ENCODE results near the gene DAP3. TPM values are rescaled to one million over a fixed set of nuclear protein-coding genes. Genes with fewer than 3 reads are reported as not detected.
"Not testable (repeated sequence)": the region's sequence is repeated elsewhere in the genome, so short reads cannot be mapped to it uniquely, and the experiment has no call there.

Gene DAP3
- total and polyA plus RNA-seq, 2 donors (not counting 1 experiment from before 2014, with no cell fraction given) = 84.7 to 107 TPM

- Histone ChIP-seq H2AFZ (ENCODE audit: insufficient read depth, low read depth, low read length, poor library complexity, severe bottlenecking) (no peak overlapping the region), H3K79me2 (ENCODE audit: control insufficient read depth, insufficient read depth, low read length) (peaks cover 20% of the 10 kb centered on the region), H3K27me3 (replicated peaks in 1 of 4; ENCODE audit: control extremely low read depth in 1 of 4, control insufficient read depth in 3 of 4, insufficient read depth in 4 of 4, low read length in 3 of 4) (no peaks in the 10 kb centered on the region), H3K9ac (ENCODE audit: low read length) (no peak overlapping the region), H3K4me1 (ENCODE audit: control insufficient read depth in 2 of 2, insufficient read depth in 2 of 2, low read length in 2 of 2) (peaks cover 9 to 12% of the 10 kb centered on the region in 2 donors), H3K36me3 (replicated peaks in 1 of 2; ENCODE audit: control extremely low read depth in 1 of 2, control insufficient read depth in 1 of 2, extremely low read depth in 1 of 2, insufficient read depth in 2 of 2, low read length in 1 of 2) (peaks cover 0 to 4% of the 10 kb centered on the region in 2 experiments), H3K27ac (ENCODE audit: low read length in 2 of 2) (no peak overlapping the region), H3K4me3 (ENCODE audit: control extremely low read depth in 1 of 5, extremely low read depth in 1 of 5, insufficient read depth in 1 of 5, low read depth in 2 of 5, low read length in 4 of 5) (no peak overlapping the region), H4K20me1 (ENCODE audit: control insufficient read depth, insufficient read depth, low read length, poor library complexity, severe bottlenecking) (no peaks in the 10 kb centered on the region), H3K9me3 (ENCODE audit: control extremely low read depth in 1 of 3, control insufficient read depth in 2 of 3, insufficient read depth in 1 of 3, low read length in 2 of 3) (no peaks in the 10 kb centered on the region), H3K4me2 (replicated peaks; ENCODE audit: low read depth, low read length, poor library complexity, severe bottlenecking) (no peak overlapping the region)
- Mint-ChIP-seq H3K9me3 (ENCODE audit: insufficient read depth) (no peaks in the 10 kb centered on the region), H3K4me1 (peaks cover 16% of the 10 kb centered on the region), H3K4me3 (no peak overlapping the region), H3K27me3 (no peaks in the 10 kb centered on the region), H3K27ac (peak overlapping the region; percentile 59)
- WGBS (ENCODE audit: insufficient coverage) = 100% methylated on average over 3 of the region's 5 CpGs
- DNase-seq (no peak), ATAC-seq (ENCODE audit: low read depth) (no peak)
- ChIA-PET POLR2A (no interaction called here), CTCF (interaction anchor here (1.7 kb wide), 1 partner anchor 13 kb away, joined by 5 read pairs; no protein-coding TSS in a partner anchor)
- intact Hi-C loops (cut with micrococcal nuclease) = no loop called here
- TF ChIP-seq CTCF (IDR thresholded peaks at IDR 0.05) (no peak), EZH2 (IDR thresholded peaks at IDR 0.05; ENCODE audit: borderline replicate concordance, insufficient read depth, low read depth, low read length, poor library complexity, severe bottlenecking) (no peak)
These were observed 26.9 kb downstream of the DAP3 start for GRCh38 chr1:155715777-155716176.

GRCh38 chr1:155717041-155717440, 28.1 kb downstream of the DAP3 start:
- intact Hi-C loops (cut with micrococcal nuclease) = no loop called here
- peak overlapping the region; percentile 77 for H3K27ac Mint-ChIP-seq
- ChIA-PET CTCF (no interaction called here), POLR2A (no interaction called here)
- H3K9me3 ChIP-seq (ENCODE audit: control extremely low read depth in 1 of 3, control insufficient read depth in 2 of 3, insufficient read depth in 1 of 3, low read length in 2 of 3) = no peaks in the 10 kb centered on the region
- peak overlapping the region; percentile 72 for H3K4me3 Mint-ChIP-seq
- peak; percentile 70 for ATAC-seq (ENCODE audit: low read depth)
- no peaks in the 10 kb centered on the region for H3K27me3 Mint-ChIP-seq
- H3K27me3 ChIP-seq (replicated peaks in 1 of 4; ENCODE audit: control extremely low read depth in 1 of 4, control insufficient read depth in 3 of 4, insufficient read depth in 4 of 4, low read length in 3 of 4) = no peaks in the 10 kb centered on the region
- H3K4me1 Mint-ChIP-seq = peaks cover 16% of the 10 kb centered on the region
- H3K4me2 ChIP-seq (replicated peaks; ENCODE audit: low read depth, low read length, poor library complexity, severe bottlenecking) = peak overlapping the region; percentile 39
- no peak overlapping the region for H3K9ac ChIP-seq (ENCODE audit: low read length)
- H4K20me1 ChIP-seq (ENCODE audit: control insufficient read depth, insufficient read depth, low read length, poor library complexity, severe bottlenecking) = no peaks in the 10 kb centered on the region
- H3K27ac ChIP-seq (ENCODE audit: low read length in 2 of 2) = peak overlapping the region in 1 of 2 donors; percentile 23
- H2AFZ ChIP-seq (ENCODE audit: insufficient read depth, low read depth, low read length, poor library complexity, severe bottlenecking) = peak overlapping the region; percentile 30
- peak; percentile 51 for DNase-seq
- TF ChIP-seq EZH2 (IDR thresholded peaks at IDR 0.05; ENCODE audit: borderline replicate concordance, insufficient read depth, low read depth, low read length, poor library complexity, severe bottlenecking) = no peak
- no peak for TF ChIP-seq CTCF (IDR thresholded peaks at IDR 0.05)
- peaks cover 20% of the 10 kb centered on the region for H3K79me2 ChIP-seq (ENCODE audit: control insufficient read depth, insufficient read depth, low read length)
- no peaks in the 10 kb centered on the region for H3K9me3 Mint-ChIP-seq (ENCODE audit: insufficient read depth)
- 50% methylated on average over 3 of the region's 7 CpGs for WGBS (ENCODE audit: insufficient coverage)
- peaks cover 9 to 12% of the 10 kb centered on the region in 2 donors for H3K4me1 ChIP-seq (ENCODE audit: control insufficient read depth in 2 of 2, insufficient read depth in 2 of 2, low read length in 2 of 2)
- peaks cover 0 to 8% of the 10 kb centered on the region in 2 experiments for H3K36me3 ChIP-seq (replicated peaks in 1 of 2; ENCODE audit: control extremely low read depth in 1 of 2, control insufficient read depth in 1 of 2, extremely low read depth in 1 of 2, insufficient read depth in 2 of 2, low read length in 1 of 2)
- H3K4me3 ChIP-seq (ENCODE audit: control extremely low read depth in 1 of 5, extremely low read depth in 1 of 5, insufficient read depth in 1 of 5, low read depth in 2 of 5, low read length in 4 of 5) = peak overlapping the region in 1 of 5 experiments; percentile 3

GRCh38 chr1:155718524-155719115, 29.7 kb downstream of the DAP3 start:
- H4K20me1 ChIP-seq (ENCODE audit: control insufficient read depth, insufficient read depth, low read length, poor library complexity, severe bottlenecking); H3K27me3 ChIP-seq (replicated peaks in 1 of 4; ENCODE audit: control extremely low read depth in 1 of 4, control insufficient read depth in 3 of 4, insufficient read depth in 4 of 4, low read length in 3 of 4); intact Hi-C loops (cut with micrococcal nuclease); DNase-seq; ATAC-seq (ENCODE audit: low read depth); H3K9ac ChIP-seq (ENCODE audit: low read length); H3K4me2 ChIP-seq (replicated peaks; ENCODE audit: low read depth, low read length, poor library complexity, severe bottlenecking); H3K9me3 ChIP-seq (ENCODE audit: control extremely low read depth in 1 of 3, control insufficient read depth in 2 of 3, insufficient read depth in 1 of 3, low read length in 2 of 3); H2AFZ ChIP-seq (ENCODE audit: insufficient read depth, low read depth, low read length, poor library complexity, severe bottlenecking); H3K4me3 ChIP-seq (ENCODE audit: control extremely low read depth in 1 of 5, extremely low read depth in 1 of 5, insufficient read depth in 1 of 5, low read depth in 2 of 5, low read length in 4 of 5); H3K27me3 Mint-ChIP-seq; H3K9me3 Mint-ChIP-seq (ENCODE audit: insufficient read depth); H3K27ac Mint-ChIP-seq; POLR2A ChIA-PET; H3K27ac ChIP-seq (ENCODE audit: low read length in 2 of 2); H3K4me3 Mint-ChIP-seq: not testable (repeated sequence)
- H3K4me1 Mint-ChIP-seq = peaks cover 16% of the 10 kb centered on the region
- CTCF ChIA-PET = interaction anchor here (0.6 kb wide), 1 partner anchor 306 kb away, joined by 3 read pairs; no protein-coding TSS in a partner anchor
- Histone ChIP-seq H3K79me2 (ENCODE audit: control insufficient read depth, insufficient read depth, low read length) (peaks cover 20% of the 10 kb centered on the region), H3K4me1 (ENCODE audit: control insufficient read depth in 2 of 2, insufficient read depth in 2 of 2, low read length in 2 of 2) (peaks cover 9 to 12% of the 10 kb centered on the region in 2 donors), H3K36me3 (replicated peaks in 1 of 2; ENCODE audit: control extremely low read depth in 1 of 2, control insufficient read depth in 1 of 2, extremely low read depth in 1 of 2, insufficient read depth in 2 of 2, low read length in 1 of 2) (peaks cover 0 to 17% of the 10 kb centered on the region in 2 experiments)
- WGBS (ENCODE audit: insufficient coverage) = 97% methylated on average over 4 of the region's 6 CpGs
